HG03460 (cell line): ENCODE results near the gene FGD6.
"Not testable (repeated sequence)": the region's sequence is repeated elsewhere in the genome, so short reads cannot be mapped to it uniquely, and the experiment has no call there.

Experiments used
- ATAC-seq: cut with Tn5 transposase; IDR thresholded peaks from one replicate; pipeline ENCODE4 v1.9.1; 2021; ENCODE audit not compliant: unreplicated experiment

Gene FGD6

GRCh38 chr12:95217377-95218149 is at the start of gene FGD6, which contains the start of gene VEZT:
Gene FGD6, minus strand, starts transcription at chr12:95217467. Its CDS starts 227 bp downstream, at chr12:95217240.
Gene VEZT, plus strand, starts transcription at chr12:95217807. Its CDS starts 44 bp downstream, at chr12:95217851.
- peak; percentile 92 for ATAC-seq

- ATAC-seq, result no peak
These were observed 49.0 kb upstream of the FGD6 start for GRCh38 chr12:95266254-95266653.

- no peak for ATAC-seq
These were observed 48.5 kb upstream of the FGD6 start for GRCh38 chr12:95265765-95266164.

- ATAC-seq, result no peak
These were observed 45.5 kb upstream of the FGD6 start for GRCh38 chr12:95262808-95263207.

- ATAC-seq, result no peak
These were observed 43.8 kb upstream of the FGD6 start for GRCh38 chr12:95261109-95261508.

- no peak for ATAC-seq
These were observed 42.1 kb upstream of the FGD6 start for GRCh38 chr12:95259368-95259767.

- ATAC-seq, result no peak
These were observed 41.5 kb upstream of the FGD6 start for GRCh38 chr12:95258803-95259202.

- ATAC-seq, result no peak
These were observed 40.9 kb upstream of the FGD6 start for GRCh38 chr12:95258151-95258550.

GRCh38 chr12:95257541-95257940 is 40.3 kb upstream of the FGD6 start:
- ATAC-seq, result no peak

GRCh38 chr12:95253386-95253785 is 36.1 kb upstream of the FGD6 start:
- no peak for ATAC-seq

- ATAC-seq, result no peak
These were observed 31.5 kb upstream of the FGD6 start for GRCh38 chr12:95248604-95249360.

- no peak for ATAC-seq
These were observed 30.8 kb upstream of the FGD6 start for GRCh38 chr12:95248095-95248494.

- no peak for ATAC-seq
These were observed 27.1 kb upstream of the FGD6 start for GRCh38 chr12:95244350-95244749.

GRCh38 chr12:95243497-95244183 is 26.4 kb upstream of the FGD6 start:
- no peak for ATAC-seq

GRCh38 chr12:95241761-95242506 is 24.7 kb upstream of the FGD6 start:
- ATAC-seq, result no peak

- ATAC-seq, result not testable (repeated sequence)
These were observed 23.9 kb upstream of the FGD6 start for GRCh38 chr12:95241138-95241537.

GRCh38 chr12:95240556-95240955 is 23.3 kb upstream of the FGD6 start:
- no peak for ATAC-seq

GRCh38 chr12:95239835-95240234 is 22.6 kb upstream of the FGD6 start:
- ATAC-seq, result not testable (repeated sequence)

GRCh38 chr12:95239216-95239615 is 21.9 kb upstream of the FGD6 start:
- ATAC-seq, result no peak

- no peak for ATAC-seq
These were observed 20.9 kb upstream of the FGD6 start for GRCh38 chr12:95238150-95238549.

GRCh38 chr12:95237315-95237714 is 20.0 kb upstream of the FGD6 start:
- no peak for ATAC-seq
